OCI-LY7 (cell line): ENCODE results near the gene CDK14. TPM values are rescaled to one million over a fixed set of nuclear protein-coding genes. Genes with fewer than 3 reads are reported as not detected.
"Not testable (repeated sequence)": the region's sequence is repeated elsewhere in the genome, so short reads cannot be mapped to it uniquely, and the experiment has no call there.

Experiments
- BruUV-seq: library from RNA; stranded (reverse); fragments of 400-500 nt; replicated peaks from 2 replicates; lab custom pipeline; 2021; lab: Mats Ljungman, UMichigan
- CTCF ChIA-PET: fragments of 300-600 bp; sonication (Branson Sonifier 250); formaldehyde crosslinking; loops from one replicate; lab custom pipeline; 2022; ENCODE audit warnings: antibody characterized with exemption; ENCODE audit not compliant: unreplicated experiment; lab: Charles Lee
- POLR2A ChIA-PET: fragments of 300-600 bp; sonication (Branson Sonifier 250); formaldehyde crosslinking; loops from one replicate; lab custom pipeline; 2022; ENCODE audit warnings: antibody characterized with exemption; lab: Charles Lee
- DNase-seq: peaks from one replicate; pipeline ENCODE4 v3.0.0-alpha.2; 2015; ENCODE audit warnings: low spot score
- H2AFZ ChIP-seq: fragments of 200-600 bp; sonication (generic), shearing (Covaris generic); 2 replicates; pipeline ENCODE4 v1.6.1; 2014; ENCODE audit warnings: mild to moderate bottlenecking, antibody characterized with exemption, low read length, moderate library complexity
- H3K27ac ChIP-seq: fragments of 200-600 bp; sonication (generic); 2 replicates; pipeline ENCODE4 v1.5.1; 2014; ENCODE audit warnings: mixed run types, low read depth, mild to moderate bottlenecking, moderate library complexity, low read length, inconsistent platforms; ENCODE audit not compliant: poor library complexity, severe bottlenecking
- H3K36me3 ChIP-seq: fragments of 200-600 bp; sonication (generic); 2 replicates; pipeline ENCODE4 v1.6.1; 2014; ENCODE audit warnings: mild to moderate bottlenecking, antibody characterized with exemption, low read length, moderate library complexity, mixed read lengths; ENCODE audit not compliant: insufficient read depth
- H3K4me1 ChIP-seq: fragments of 200-600 bp; sonication (generic); 2 replicates; pipeline ENCODE4 v1.5.1; 2014; ENCODE audit warnings: mild to moderate bottlenecking, low read length; ENCODE audit not compliant: insufficient read depth, poor library complexity, severe bottlenecking
- H3K4me2 ChIP-seq: fragments of 200-600 bp; sonication (generic); 2 replicates; pipeline ENCODE4 v1.6.1; 2014; ENCODE audit warnings: mild to moderate bottlenecking, low read length
- H3K4me3 ChIP-seq: fragments of 200-600 bp; sonication (generic); 2 replicates; pipeline ENCODE4 v1.5.1; 2014; ENCODE audit warnings: mild to moderate bottlenecking, low read depth, low read length; ENCODE audit not compliant: poor library complexity, severe bottlenecking
- H3K79me2 ChIP-seq: fragments of 200-600 bp; sonication (generic); 2 replicates; pipeline ENCODE4 v1.6.1; 2016; ENCODE audit warnings: low read depth, mild to moderate bottlenecking, low read length, moderate library complexity, mixed read lengths; ENCODE audit not compliant: insufficient read depth
- H3K9me2 ChIP-seq: fragments of 200-600 bp; sonication (generic); 2 replicates; pipeline ENCODE4 v1.6.1; 2016; ENCODE audit warnings: mild to moderate bottlenecking, low read length, mixed read lengths; ENCODE audit not compliant: insufficient read depth
- H3K9me3 ChIP-seq: fragments of 200-600 bp; sonication (generic); 2 replicates; pipeline ENCODE4 v1.6.1; 2014; ENCODE audit warnings: mild to moderate bottlenecking, mixed run types, low read length, mixed read lengths
- H4K20me1 ChIP-seq: fragments of 200-600 bp; sonication (generic); 2 replicates; pipeline ENCODE4 v1.6.1; 2014; ENCODE audit warnings: mild to moderate bottlenecking, antibody characterized with exemption, low read length, moderate library complexity, mixed read lengths; ENCODE audit not compliant: insufficient read depth
- EZH2phosphoT487 ChIP-seq: fragments of 200-600 bp; sonication (generic); IDR thresholded peaks from 2 replicates; pipeline ENCODE4 v1.6.1; 2018; ENCODE audit warnings: low read depth, borderline replicate concordance, mild to moderate bottlenecking, mixed run types, antibody characterized with exemption, low read length, moderate library complexity, mixed read lengths
- intact Hi-C: fragments of 100-400 bp; cut with micrococcal nuclease; formaldehyde crosslinking; loops from one replicate; pipeline ENCODE4 v1.10.0; 2022; ENCODE audit not compliant: unreplicated experiment
- total RNA-seq, 2 experiments: library from RNA; depleted of rRNA in 1 of 2; stranded (reverse); fragments of >200 nt in 1 of 2; shearing (Covaris generic) in 1 of 2; gene quantifications; 2 replicates each; pipeline ENCODE4 v1.2.3, GENCODE V29; 2014 to 2022
- TF ChIP-seq, protein P1 (sequence below): fragments of 200-600 bp; sonication (generic); conservative IDR thresholded peaks from 2 replicates; pipeline ENCODE4 v1.5.1; 2014; ENCODE audit warnings: mild to moderate bottlenecking, antibody characterized with exemption, low read length, moderate library complexity, mixed read lengths

CDK14 gene
- total RNA-seq, 2 experiments from 2014 or later: 90.7 to 111 TPM

DNA sequence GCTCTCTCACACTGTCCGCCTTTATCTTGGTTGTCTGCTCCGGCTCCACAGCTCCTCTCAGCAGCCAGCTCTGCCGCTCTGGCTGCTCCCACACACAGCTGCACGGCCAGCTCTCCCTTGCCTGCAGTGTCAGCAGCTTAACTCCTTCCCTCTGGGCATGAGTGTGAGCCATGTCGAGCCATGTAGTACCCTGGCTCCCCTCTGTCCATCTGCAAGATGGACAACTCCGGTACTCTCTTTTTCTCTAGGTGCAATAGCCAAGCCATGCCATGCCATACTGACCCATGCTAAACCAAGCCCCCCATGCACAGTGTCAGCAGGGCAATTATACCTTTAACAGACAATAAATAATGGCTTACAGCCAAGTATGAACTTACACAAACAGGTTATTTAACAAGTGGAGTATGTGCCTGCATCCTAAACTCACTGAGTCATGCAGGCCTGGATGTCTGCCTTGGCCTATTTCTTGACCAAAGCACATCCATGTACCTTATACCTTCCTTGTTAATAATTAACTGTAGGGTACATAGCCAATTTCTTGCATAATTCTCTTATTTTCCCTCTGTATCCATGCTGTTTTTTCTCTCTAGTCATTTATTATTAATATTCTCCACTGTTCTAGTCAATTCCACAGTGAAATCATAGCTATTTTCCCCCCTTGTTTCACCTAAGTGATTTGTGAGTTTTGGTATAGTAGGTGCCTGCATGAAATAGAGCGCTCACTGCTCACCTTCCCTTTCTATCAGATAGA is 170.9 kb downstream of the CDK14 start:
- Histone ChIP-seq H4K20me1 (no peaks in the 10 kb centered on the region; the same call in 1 of the 2 replicates), H3K4me2 (no peak overlapping the region), H2AFZ (no peak overlapping the region), H3K9me2 (no peaks in the 10 kb centered on the region), H3K4me1 (peaks cover 32% of the 10 kb centered on the region), H3K36me3 (peaks cover 80% of the 10 kb centered on the region), H3K79me2 (peaks cover 60% of the 10 kb centered on the region; the same call in 1 of the 2 replicates), H3K9me3 (peaks cover 24% of the 10 kb centered on the region; the same call in 1 of the 2 replicates), H3K27ac (no peak overlapping the region), H3K4me3 (no peak overlapping the region)
- no peak for DNase-seq
- TF ChIP-seq, protein P1, sequence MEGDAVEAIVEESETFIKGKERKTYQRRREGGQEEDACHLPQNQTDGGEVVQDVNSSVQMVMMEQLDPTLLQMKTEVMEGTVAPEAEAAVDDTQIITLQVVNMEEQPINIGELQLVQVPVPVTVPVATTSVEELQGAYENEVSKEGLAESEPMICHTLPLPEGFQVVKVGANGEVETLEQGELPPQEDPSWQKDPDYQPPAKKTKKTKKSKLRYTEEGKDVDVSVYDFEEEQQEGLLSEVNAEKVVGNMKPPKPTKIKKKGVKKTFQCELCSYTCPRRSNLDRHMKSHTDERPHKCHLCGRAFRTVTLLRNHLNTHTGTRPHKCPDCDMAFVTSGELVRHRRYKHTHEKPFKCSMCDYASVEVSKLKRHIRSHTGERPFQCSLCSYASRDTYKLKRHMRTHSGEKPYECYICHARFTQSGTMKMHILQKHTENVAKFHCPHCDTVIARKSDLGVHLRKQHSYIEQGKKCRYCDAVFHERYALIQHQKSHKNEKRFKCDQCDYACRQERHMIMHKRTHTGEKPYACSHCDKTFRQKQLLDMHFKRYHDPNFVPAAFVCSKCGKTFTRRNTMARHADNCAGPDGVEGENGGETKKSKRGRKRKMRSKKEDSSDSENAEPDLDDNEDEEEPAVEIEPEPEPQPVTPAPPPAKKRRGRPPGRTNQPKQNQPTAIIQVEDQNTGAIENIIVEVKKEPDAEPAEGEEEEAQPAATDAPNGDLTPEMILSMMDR: no peak
- TF ChIP-seq EZH2phosphoT487: no peak
- BruUV-seq: no TSS peak
- ChIA-PET POLR2A (interaction anchor here (0.9 to 1.5 kb wide), 4 partner anchors 7 to 66 kb away, joined by 3 to 5 read pairs (median 4); no protein-coding TSS in a partner anchor), CTCF (no interaction called here)
- intact Hi-C loops: no loop called here

DNA sequence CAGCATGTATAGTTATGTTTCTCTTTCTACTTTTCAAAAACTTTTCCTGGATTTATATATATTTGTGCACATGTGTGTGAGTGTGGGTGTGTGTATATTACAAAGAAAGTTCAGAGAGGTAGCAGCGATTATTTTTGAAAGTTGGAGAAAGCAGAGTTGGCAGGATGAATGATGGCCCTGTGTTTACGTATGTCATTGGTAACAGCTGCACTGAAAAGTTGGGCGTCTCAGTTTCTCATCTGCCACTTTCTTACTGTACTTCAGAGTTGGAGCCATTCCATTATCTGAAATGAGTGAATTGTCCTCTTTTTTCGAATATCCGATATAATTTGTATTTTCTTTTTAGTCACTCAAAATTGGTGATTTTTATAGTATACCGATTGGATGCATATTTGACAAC is 172.2 kb downstream of the CDK14 start:
- Histone ChIP-seq H3K27ac (no peak overlapping the region), H3K9me2 (no peaks in the 10 kb centered on the region), H3K79me2 (peaks cover 62% of the 10 kb centered on the region; the same call in 1 of the 2 replicates), H3K4me3 (no peak overlapping the region), H3K4me2 (no peak overlapping the region), H3K36me3 (peaks cover 80% of the 10 kb centered on the region), H3K9me3 (peaks cover 37% of the 10 kb centered on the region; the same call in 1 of the 2 replicates), H3K4me1 (peaks cover 32% of the 10 kb centered on the region), H2AFZ (no peak overlapping the region), H4K20me1 (no peaks in the 10 kb centered on the region; the same call in 1 of the 2 replicates)
- BruUV-seq: no TSS peak
- TF ChIP-seq, protein P1: no peak
- TF ChIP-seq EZH2phosphoT487: no peak
- intact Hi-C loops: no loop called here
- POLR2A ChIA-PET: interaction anchor here (0.9 to 1.5 kb wide), 4 partner anchors 10 to 67 kb away, joined by 3 read pairs; no protein-coding TSS in a partner anchor
- DNase-seq: no peak
- CTCF ChIA-PET: no interaction called here

DNA sequence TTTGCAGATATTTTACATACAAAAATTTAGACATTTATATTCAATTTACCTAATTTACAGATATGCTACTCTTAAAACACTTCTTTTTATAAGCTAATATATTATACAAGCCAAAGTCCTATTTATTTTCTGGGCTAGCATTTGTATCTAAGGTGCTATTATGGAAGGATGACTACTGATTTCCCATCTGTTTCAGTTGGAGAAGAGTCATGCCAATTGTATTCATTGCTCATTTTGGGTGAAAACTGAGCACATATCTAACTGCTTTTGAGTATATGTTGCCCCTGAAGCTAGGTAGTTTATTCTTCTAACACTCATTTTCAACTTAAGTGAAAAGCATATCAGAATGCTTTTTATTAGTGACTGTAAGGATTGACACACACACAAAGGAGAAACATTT is 172.9 kb downstream of the CDK14 start:
- ChIA-PET CTCF (no interaction called here), POLR2A (interaction anchor here (0.5 to 2.1 kb wide), 8 partner anchors 9 to 332 kb away, joined by 3 to 14 read pairs (median 3); no protein-coding TSS in a partner anchor)
- Histone ChIP-seq H2AFZ (no peak overlapping the region), H3K9me2 (no peaks in the 10 kb centered on the region), H3K27ac (no peak overlapping the region), H3K4me1 (peaks cover 27% of the 10 kb centered on the region), H3K4me3 (no peak overlapping the region), H3K4me2 (no peak overlapping the region), H3K79me2 (peaks cover 60% of the 10 kb centered on the region; the same call in 1 of the 2 replicates), H3K36me3 (peaks cover 86% of the 10 kb centered on the region), H4K20me1 (no peaks in the 10 kb centered on the region; the same call in 1 of the 2 replicates), H3K9me3 (peaks cover 40% of the 10 kb centered on the region; the same call in 1 of the 2 replicates)
- TF ChIP-seq EZH2phosphoT487: no peak
- TF ChIP-seq, protein P1: no peak
- DNase-seq: no peak
- BruUV-seq: no TSS peak
- intact Hi-C loops: no loop called here

DNA sequence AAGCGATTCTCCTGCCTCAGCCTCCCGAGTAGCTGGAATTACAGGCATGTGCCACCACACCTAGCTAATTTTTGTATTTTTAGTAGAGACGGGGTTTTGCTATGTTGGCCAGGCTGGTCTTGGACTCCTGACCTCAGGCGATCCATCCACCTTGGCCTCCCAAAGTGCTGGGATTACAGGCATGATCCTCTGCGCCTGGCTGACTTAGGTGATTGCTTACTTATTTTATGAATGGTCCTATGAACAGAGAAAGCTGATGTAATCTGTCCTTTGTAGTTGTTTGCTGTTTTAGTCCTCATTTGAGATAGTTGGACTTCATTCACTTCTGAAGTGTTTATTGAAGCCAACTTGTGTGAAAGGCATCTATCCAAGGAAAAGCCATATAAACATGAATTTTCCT is 173.4 kb downstream of the CDK14 start:
- POLR2A ChIA-PET: interaction anchor here (0.5 to 2.1 kb wide), 4 partner anchors 8 to 71 kb away, joined by 3 to 14 read pairs (median 4); no protein-coding TSS in a partner anchor
- Histone ChIP-seq H3K36me3 (peaks cover 89% of the 10 kb centered on the region), H3K9me3 (peaks cover 41% of the 10 kb centered on the region; the same call in 1 of the 2 replicates), H3K4me1 (peaks cover 22% of the 10 kb centered on the region), H3K79me2 (peaks cover 60% of the 10 kb centered on the region; the same call in 1 of the 2 replicates)
- intact Hi-C loops, H3K4me3 ChIP-seq, H2AFZ ChIP-seq, H4K20me1 ChIP-seq, H3K4me2 ChIP-seq, CTCF ChIA-PET, BruUV-seq, DNase-seq, H3K27ac ChIP-seq, H3K9me2 ChIP-seq: not testable (repeated sequence)
